Left renal pelvis (tissue), 4 donors: ENCODE measurements around the gene RSBN1. TPM values are rescaled to one million over a fixed set of nuclear protein-coding genes. Genes with fewer than 3 reads are reported as not detected.

ENCODE experiments used
- DNase-seq, 4 donors: peaks; one replicate each; pipeline ENCODE4 v3.0.0-alpha.2; 2013; ENCODE audit warnings: low read depth in 4 of 4, low spot score in 3 of 4
- polyA plus RNA-seq, 4 donors: library from polyadenylated mRNA; unstranded; fragments of 120-200 nt; gene quantifications; one replicate each; pipeline ENCODE4 v1.2.1, GENCODE V29; 2013; ENCODE audit not compliant: insufficient read length in 4 of 4

Gene RSBN1
- polyA plus RNA-seq, 4 donors: 24.3 to 31.5 (median 27.3) TPM

DNA sequence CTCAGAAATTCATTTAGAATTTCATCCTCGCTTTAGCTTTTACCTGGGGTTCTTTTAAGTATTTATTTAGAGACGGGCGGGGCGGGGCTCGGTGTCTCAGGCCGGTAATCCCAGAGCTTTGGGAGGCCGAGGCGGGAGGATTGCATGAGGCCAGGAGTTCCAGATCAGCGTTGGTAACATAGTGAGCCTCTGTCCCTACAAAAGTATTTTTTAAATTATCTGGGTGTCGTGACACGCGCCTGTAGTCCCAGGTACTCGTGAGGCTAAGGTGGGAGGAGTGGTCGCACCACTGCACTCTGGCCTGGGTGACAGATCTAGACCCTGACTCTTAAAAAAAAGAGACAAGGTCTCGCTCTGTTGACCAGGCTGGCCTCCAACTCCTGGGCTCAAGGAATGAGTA, 942 bp upstream of the RSBN1 start:
- DNase-seq: no peak

DNA sequence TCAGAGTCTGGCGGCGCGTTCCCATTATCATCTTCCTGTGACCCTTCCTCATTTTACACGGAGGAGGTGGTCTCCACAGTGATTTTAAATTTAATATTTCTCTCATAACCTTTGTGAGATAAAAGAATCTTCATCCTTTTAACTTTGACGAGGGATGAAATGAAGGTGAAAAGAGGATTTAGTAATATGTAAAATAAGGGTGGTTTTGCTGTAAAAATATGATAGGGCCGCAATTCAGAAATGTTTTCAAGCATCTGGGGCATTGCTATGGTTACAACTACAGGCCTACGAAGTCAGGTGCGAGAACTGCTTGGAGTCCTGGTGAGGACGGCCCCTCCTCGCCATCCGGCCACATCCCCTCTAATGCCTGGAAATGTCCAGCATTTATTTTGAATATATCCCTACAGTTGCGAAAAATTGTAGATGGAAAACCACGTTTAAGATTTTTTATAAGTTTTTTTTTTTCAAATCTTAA, 422 bp upstream of the RSBN1 start:
- peak in 1 of 4 donors; percentile 16 for DNase-seq

DNA sequence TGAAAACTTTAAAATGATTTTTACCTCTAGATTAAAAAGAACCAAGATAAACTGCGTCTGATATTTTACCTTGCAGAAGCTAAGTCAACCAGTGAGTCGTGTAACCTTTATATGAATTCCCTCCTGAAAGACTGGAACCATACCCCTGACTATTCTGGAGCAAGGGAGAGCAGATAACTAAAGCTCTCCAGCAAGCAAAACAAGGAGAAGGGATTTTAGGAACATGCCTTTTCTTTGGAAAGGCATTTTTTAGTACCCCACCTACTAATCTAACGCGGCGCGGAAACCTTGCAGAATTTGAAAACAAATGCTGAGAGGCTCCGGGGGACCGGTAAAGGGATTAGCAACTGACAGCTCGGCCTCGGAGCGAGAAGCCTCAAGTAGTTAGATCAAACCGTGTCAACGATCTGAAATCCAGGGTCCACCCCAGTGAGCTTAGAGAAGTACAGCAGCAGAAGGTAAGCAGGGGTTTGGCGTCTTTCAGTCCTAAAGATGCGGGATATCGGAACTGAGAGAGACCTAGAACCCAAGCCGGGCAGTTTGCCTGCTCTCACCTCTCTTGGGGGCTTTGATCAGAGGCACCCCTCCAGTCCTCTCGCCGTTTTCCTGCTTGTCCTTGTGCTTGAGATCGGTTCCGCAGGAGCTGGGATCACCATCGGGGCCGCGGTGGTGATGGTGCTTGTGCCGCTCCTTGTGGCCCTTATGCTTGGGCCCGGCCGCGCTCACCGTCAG, 954 bp downstream of the RSBN1 start:
- peak in 3 of 4 donors; percentile 25 to 50 (median 34) for DNase-seq

DNA sequence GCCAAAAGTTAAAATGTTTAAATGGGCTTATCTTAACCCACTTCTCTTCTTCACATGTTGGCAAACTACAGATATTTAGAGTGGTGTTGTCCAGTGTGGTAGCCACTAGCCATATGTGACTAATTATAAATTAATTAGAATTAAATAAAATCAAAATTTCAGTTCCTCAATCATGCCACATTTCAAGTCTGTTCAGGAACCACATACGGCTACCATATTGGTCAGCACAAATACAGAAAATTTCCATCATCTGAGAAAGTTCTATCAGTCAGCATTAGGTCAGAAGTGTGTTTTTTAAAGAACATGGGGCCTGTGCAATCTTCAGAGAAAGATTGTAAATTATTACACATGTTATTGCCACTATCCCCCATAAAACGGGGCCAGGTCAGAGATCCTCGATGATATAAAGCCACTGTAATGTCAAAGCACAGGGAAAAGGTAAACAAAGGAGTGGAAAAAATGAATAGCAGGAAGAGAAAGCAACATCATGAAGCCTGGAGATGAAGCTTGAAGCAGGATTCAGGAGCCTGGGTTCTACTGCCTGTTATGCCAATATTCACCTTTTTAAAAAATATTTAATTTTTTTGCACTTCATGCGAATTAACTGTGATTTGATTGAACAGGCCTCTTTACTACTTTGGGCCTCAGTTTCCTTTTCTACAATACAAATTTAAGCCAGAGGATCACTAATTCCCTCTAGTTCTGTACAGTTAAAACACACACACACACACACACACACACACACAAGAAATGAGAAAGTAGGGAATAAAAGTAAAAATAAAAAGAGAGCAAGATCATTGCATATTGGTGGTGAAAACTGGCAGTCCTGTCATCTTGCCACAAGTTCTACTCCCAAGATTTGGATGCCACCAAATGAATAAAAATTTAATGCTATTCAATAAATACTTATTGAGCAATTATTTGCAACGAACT, 2.3 kb downstream of the RSBN1 start:
- no peak for DNase-seq

DNA sequence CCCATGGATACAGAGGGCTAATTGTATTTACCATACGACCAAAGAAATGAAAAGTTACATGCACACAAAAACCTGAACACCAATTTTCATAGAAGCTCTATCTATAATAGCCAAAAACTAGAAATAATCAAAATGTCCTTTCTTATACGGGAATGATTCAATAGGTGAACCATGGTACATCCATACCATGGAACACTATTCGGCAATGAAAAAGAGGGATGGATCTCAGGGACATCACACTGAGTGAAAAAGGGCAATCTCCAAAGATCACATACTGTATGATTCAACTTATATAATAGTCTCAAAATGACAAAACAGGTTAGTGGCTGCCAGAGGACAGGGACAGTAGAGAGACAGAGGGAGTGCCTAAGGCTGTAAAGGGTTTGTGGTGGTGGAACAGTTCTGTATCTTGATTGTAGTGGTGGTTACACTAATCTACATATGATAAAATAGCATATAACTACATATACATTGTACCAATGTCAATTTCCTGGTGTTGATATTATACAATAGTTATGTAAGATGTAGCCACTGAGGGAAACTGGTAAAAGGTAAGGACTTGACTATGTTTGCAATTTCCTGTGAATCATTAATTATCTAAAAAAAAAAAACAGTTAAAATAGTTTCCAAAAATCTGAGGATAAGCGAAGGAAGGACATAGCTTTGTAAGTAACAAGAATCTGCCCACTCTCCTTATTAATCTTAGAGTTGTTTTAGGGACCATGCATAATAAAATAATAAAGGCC, 3.7 kb downstream of the RSBN1 start:
- DNase-seq: no peak

DNA sequence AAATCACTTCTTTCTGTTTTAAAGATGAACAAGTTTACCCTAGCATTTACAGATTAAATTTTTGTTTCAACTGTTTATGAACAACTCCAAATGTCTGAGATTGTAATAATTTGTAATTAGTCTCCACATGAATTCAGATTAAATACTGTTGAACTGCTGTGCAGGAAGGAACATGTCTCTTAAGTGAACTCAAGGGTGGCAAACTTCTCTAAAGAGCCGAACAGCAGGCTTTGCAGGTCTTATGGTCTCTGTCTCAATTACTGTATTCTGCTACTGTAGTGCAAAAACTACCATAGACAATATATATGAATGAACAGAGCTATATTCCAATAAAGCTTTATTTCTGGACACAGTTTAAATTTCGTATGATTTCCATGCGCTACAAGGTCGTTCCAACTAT, 6.6 kb downstream of the RSBN1 start:
- DNase-seq: no peak

DNA sequence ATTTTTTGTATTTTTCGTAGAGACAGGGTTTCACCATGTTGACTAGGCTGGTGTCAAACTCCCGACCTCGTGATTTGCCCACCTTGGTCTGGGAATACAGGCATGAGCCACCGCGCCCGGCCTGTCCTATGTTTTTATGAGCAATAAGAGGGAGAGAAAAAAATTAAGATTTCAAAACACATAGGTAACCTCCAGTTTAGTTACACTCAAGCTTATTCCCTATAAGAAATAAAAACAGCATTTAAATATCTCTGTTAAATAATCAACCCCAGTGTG, 7.1 kb downstream of the RSBN1 start:
- DNase-seq: no peak

DNA sequence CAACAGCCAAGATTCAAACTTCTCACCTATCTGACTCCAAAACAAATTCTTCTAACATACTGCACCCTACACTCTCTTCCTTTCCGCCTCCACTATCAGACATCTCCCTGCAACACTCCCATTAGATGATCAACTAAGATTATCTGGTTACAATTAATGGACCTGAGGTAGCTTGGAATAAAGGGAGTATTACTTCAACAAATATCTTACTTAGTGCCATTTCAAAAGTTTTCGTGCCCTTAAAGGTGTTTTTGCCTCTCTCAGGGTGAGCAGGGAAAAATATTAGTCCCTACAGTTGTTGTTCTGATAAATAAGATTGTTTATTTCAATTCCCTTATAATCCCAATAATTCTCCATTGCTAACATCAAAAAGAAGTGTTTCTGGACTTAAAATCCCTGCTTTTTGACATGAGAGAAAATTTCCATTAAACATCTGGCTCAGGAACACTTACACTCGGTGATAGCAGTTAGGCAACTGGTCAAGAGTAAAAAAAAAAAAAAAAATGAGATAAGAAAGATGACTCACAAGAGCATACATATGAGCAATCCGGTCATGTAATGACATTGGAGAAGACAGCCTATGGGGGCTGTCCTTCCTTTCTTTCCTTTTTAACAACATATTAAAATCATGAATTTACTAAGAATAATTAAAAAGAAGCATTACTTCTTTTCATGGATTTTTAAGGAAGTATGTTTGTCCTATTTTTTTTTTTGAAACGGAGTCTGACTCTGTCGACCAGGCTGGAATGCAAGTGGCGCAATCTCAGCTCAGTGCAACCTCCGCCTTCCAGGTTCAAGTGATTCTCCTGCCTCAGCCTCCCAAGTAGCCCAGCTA, 7.6 kb downstream of the RSBN1 start:
- DNase-seq: no peak

DNA sequence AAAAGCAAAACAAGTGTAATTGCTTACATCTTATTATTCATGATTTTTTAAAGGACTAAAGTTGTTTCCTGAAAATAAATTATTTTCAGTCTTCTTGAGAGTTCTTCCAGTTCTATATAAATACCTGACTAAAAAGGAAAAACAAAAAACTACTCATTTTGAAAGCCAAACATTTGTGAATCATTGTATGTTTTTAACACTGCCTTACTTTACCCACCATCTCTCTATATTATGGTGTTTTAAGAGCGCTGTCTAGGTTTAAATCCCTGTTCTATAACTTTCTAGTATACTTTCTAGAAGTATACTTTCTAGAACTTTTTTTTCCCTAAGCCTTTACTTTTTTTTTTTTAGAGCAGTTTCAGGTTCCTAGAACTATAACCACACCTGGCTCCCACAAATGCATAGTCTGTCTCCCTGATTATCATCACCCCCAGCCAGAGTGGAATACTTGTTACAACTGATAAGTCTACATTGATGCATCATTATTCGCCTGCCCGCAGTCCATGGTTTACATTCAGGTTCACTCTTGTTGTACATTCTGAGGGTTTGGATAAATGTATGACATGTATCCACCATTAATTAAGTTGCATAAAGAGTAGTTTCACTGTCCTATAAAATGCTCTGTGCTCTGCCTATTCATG, 9.8 kb downstream of the RSBN1 start:
- DNase-seq: no peak

DNA sequence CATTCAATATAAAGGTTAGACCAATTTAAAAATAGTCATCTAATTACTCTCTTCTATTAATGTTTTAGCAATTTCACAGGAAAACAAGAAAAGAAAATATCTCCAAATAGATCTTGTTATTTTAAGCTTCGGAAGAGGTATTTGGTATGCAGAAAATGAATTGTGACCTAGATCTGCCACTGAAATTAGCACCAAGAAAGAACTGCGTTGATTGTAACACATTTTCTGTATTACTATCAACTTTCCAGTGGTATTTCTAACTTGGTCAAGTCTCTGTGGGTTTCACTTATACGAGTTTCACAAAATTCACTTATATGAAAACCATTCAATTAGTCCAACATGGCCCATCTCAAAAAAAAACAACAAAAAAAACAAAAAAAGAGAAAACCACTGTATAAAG, 11.8 kb downstream of the RSBN1 start:
- DNase-seq: no peak

DNA sequence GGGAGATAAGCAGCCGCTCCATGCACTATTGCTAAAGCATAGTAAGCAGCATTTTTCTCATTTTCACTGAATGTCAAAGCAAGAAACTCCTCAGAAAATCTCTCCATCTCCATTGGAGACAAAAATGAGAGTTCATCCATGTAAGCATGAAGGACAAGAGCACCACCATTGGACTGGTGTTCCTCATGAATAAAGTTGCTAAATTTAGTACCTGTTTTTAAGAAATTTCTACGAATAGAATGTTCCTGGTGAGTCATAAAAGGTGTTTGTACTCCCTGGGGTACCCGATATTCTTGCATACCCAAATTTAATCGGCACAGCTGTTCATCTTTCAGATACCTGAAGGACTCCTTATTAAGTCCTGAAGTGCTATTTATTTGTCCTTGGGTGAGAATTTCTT, 14.8 kb downstream of the RSBN1 start:
- no peak for DNase-seq

DNA sequence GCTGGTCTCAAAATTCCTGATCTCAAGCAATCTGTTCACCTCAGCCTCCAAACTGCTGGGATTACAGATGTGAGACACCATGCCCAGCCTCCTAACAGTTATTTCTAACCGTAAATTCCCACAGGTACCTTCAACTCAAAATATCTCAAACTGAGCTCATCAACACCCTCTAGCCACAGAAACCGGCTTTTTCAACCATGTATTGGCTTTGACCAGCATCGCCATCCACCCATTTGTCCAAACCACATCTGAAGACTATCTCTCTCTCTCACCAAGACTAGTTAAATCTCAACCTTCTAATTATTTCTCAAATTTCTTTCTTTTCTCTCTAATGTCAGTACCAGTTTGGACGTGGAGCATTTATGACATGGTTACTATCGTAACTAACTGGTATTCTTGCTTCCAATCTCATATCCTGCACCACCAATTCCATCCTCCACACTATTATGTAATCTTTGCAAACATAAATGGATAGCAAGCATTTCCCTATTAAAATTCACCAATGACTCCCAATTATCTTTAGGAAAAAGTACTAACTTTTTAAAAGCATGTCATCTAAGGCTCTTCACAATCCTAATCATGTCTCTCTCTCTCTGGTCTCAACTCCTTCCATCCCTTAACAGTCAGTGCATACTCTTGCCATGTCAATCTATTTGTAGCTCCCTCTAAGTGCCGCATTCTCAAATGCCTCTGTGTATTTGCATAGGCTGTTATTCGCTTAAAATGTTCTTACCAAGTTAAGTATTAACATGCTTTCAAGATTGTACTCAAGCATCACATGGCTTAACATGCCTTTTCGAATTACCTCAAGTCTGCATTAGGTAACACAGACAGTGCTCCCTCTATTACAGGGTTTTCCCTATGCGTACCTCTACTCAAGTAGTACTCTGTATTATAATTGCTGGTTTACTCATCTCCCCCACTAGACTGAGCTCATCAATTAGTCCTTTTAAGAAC, 18.1 kb downstream of the RSBN1 start:
- peak in 2 of 4 donors; percentile 12 to 16 for DNase-seq

DNA sequence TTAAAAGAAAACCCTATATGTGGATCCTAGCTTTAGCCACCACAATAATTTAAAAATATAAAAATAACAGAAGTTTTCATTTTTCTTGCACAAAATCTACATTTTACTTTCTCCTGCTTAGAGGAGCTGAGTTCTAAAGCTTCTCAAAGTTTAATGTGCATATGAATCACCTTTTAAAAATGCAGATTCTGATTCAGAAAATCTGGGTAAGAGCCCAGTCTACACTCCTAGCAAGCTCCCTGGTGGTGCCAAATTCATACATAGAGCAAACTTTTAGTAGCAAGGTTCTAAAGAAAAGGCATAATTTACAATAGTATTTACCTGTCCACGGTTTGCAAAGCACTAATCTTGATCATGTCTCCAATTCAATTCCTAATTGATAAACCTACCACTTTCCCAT, 19.3 kb downstream of the RSBN1 start:
- no peak for DNase-seq

DNA sequence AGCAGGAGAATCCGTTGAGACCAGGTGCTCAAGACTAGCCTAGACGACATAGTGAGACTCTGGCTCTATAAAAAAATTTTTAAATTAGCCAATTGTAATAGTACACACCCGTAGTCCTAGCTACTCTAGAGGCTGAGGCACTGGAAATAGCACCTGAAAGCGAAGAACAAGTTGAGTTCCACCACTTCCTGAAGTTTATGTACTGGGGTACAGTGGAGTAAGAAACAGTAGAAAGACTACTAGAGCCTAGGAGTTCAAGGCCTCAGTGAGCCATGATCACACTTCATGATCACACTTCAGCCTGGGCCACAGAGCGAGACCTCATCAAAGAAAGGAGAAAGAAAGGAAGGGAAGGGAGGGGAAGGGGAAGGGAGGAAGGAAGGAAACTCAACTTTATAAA, 19.8 kb downstream of the RSBN1 start:
- DNase-seq: no peak

DNA sequence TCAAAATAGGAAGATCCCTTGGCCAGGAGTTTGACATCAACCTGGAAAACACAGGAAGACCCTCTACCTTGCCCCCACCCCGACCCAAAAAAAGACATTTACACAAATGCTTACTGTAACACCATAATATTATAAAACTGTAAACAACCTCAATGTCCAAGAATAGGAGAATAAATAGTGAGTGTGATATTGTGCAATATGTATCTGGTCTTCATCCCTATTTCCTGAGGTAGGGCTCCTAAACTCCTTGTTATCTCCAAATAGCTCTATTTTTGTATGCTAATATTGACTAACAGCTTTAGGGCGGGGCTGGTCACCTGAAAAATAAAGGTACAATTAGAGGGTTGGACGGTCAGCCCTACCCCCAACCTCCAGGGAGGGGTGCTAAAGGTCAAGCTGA, 23.5 kb downstream of the RSBN1 start:
- DNase-seq: no peak

DNA sequence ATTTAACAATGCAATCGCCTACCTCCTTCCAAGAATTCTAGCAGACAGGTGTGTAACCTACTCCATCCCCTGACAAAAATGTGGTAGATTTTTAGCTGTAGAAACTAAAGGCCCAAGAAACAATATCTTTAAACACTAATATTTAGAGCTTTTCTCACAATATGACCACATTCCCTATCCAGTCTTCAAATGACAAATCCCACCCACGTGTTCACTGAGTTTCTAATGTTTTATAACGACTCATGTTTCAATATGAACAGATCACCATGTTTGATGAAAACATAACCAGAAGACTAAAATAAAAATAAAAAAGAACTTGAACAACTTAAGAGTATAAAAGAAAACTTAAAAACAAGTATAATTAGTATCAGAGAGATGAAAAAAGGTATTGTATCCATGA, 24.6 kb downstream of the RSBN1 start:
- DNase-seq: no peak

DNA sequence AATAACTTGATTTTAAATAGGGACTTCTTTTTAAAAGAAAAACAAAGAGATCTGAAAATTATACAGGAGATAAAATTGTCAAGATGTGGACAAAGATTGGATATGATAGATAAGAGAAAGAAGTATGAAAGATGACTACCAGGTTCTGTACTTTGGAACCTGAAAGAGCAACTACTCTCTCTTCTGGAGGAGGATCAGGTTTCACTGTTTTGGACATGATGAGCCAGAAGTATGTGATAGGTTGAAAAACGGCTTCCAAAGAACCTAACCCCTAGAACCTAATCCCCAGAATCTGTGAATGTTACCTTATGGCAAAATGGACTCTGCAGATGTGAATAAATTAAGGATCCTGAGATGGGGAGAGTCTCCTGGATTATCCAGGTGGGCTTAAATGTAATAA, 26.2 kb downstream of the RSBN1 start:
- DNase-seq: no peak

DNA sequence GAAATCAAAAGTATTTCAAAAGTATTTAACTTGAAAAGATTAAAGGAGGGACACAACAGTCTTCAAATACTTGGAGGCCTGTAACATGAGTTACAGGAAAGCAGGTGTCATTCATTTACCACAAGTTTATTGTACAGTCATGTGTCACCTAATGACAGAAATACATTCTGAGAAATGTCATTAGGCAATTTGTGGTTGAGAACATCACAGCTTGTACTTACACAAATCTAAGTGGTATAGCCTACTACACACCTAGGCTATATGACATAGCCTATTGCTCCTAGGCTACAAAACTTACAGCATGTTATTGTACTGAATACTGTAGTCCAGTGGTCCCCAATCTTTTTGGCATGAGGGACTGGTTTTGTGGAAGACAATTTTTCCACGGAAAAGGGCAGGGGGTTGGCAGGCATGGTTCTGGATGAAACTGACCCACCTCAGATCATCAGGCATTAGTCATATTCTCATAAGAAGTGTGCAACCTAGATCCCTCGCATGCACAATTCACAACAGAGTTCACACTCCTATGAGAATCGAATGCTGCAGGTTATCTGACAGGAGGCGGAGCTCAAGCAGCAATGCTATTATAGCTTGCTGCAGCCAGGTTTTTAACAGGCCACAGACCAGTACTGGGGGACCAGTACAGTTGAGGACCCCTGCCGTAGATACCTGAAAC, 28.0 kb downstream of the RSBN1 start:
- DNase-seq: no peak
